ENCODE results near the gene CLEC18C. TPM values are rescaled to one million over a fixed set of nuclear protein-coding genes. Genes with fewer than 3 reads are reported as not detected.

The CLEC18C gene
- polyA plus RNA-seq, 3 donors: 0.65 TPM; not detected in 2

DNA sequence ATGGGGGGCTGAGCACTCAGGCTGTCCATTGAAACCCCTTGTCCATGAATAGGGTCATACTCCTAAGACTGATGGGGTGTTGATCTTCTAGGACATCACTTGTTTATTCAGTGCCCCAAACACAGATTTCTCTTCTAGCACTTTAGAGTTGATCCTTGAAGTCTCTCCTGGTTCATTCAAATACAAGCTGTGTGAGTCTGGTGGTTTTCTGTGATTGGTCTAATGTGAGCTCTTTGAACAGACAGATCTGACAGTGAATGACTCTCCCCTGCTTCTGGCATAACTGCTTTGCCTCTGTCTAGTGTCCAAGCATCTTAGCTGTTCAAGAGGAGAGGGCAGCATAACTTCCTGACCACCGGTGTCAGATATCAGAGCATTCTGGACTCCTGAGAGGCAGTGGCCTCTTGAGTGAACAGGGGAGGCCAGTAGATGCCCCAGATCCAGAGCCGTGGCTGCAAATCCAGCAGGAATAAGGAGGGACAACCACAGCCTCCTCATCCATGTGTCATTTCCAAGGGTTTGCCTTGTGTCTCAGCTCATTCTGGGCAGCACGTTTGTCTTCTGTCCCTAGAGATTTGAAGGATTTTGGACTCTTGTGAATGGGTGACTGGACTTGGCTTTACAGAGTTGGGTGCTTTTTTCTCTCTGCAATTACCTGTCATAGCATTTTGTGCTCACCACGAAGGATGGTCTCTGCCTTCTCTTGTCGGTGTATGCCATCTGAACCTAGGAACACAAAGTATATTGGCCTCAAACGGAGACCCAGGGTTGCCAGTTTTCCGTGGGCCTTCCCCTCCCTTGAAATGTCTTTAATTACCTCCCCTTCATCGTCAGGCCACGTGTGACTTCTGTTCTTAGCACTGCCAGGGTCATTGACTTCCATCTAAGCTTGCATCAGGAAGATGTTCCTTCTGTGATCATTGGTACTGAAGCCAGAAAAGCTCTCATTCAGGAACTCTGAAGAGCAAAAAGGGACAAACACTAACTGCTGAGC, 13.9 kb upstream of the CLEC18C start:
- peaks cover 82% of the 10 kb centered on the region in 2 donors for H3K36me3 ChIP-seq (replicated peaks in 1 of 2; ENCODE audit: control insufficient read depth in 1 of 2, insufficient read depth in 2 of 2, low read length in 2 of 2)
- WGBS (ENCODE audit: insufficient coverage): 91% methylated on average over 8 of the region's 9 CpGs
- intact Hi-C loops (cut with micrococcal nuclease): loop anchor here in 1 of 2 donors (10.0 kb wide), 1 partner anchor 495 kb away; no protein-coding TSS in a partner anchor

DNA sequence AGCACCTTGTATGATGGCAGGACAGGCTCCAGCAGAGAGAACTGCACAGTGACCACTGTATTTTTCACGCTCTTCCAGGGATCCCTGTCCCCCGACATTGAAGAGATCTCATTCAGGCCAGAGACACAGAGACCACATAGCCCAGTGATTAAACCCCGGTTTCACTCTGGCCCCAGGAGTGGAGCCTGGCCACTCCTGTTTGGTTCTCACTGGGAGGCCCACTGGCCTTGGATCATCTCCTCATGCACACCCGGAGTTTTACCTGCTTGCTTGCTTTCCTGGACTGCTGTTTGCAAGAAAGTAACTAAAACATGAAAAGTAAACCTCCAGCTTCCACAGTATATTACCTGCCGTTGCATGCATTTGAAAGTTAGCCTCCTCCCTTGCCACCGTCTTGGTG, 13.2 kb upstream of the CLEC18C start:
- Mint-ChIP-seq H3K27me3 (ENCODE audit: low read depth in 3 of 3) (peaks cover 2 to 4% (median 3%) of the 10 kb centered on the region in 3 donors), H3K27ac (no peak overlapping the region)

More for the DNA sequence above, 13.9 kb upstream of the CLEC18C start:
- Histone ChIP-seq H3K4me1 (ENCODE audit: control insufficient read depth in 1 of 2, insufficient read depth in 2 of 2, low read length in 2 of 2) (no peaks in the 10 kb centered on the region), H3K4me3 (replicated peaks in 1 of 3; ENCODE audit: low read depth in 2 of 3, low read length in 3 of 3) (no peak overlapping the region), H3K9me3 (replicated peaks in 1 of 2; ENCODE audit: control insufficient read depth in 1 of 2, insufficient read depth in 1 of 2, low read length in 2 of 2) (no peaks in the 10 kb centered on the region), H3K27me3 (ENCODE audit: control insufficient read depth in 2 of 2, insufficient read depth in 2 of 2, low read length in 2 of 2) (no peaks in the 10 kb centered on the region), H2AFZ (ENCODE audit: insufficient read depth, low read depth, low read length, poor library complexity, severe bottlenecking) (no peak overlapping the region), H3K27ac (ENCODE audit: low read depth in 1 of 2, low read length in 2 of 2) (no peak overlapping the region), H3K79me2 (ENCODE audit: insufficient read depth, low read length) (no peaks in the 10 kb centered on the region), H4K20me1 (ENCODE audit: insufficient read depth, low read length) (no peaks in the 10 kb centered on the region), H3K9ac (ENCODE audit: insufficient read depth, low read length, poor library complexity, severe bottlenecking) (no peak overlapping the region), H3K4me2 (replicated peaks; ENCODE audit: extremely low read depth, low read length, poor library complexity, severe bottlenecking) (no peak overlapping the region)
- DNase-seq: no peak
- H3K36me3 Mint-ChIP-seq: peaks cover 7 to 24% of the 10 kb centered on the region in 2 donors
- no peaks in the 10 kb centered on the region for H3K4me1 Mint-ChIP-seq
- H3K9me3 Mint-ChIP-seq: peaks cover 0 to 2% (median 0%) of the 10 kb centered on the region in 7 donors
- TF ChIP-seq, protein P1, sequence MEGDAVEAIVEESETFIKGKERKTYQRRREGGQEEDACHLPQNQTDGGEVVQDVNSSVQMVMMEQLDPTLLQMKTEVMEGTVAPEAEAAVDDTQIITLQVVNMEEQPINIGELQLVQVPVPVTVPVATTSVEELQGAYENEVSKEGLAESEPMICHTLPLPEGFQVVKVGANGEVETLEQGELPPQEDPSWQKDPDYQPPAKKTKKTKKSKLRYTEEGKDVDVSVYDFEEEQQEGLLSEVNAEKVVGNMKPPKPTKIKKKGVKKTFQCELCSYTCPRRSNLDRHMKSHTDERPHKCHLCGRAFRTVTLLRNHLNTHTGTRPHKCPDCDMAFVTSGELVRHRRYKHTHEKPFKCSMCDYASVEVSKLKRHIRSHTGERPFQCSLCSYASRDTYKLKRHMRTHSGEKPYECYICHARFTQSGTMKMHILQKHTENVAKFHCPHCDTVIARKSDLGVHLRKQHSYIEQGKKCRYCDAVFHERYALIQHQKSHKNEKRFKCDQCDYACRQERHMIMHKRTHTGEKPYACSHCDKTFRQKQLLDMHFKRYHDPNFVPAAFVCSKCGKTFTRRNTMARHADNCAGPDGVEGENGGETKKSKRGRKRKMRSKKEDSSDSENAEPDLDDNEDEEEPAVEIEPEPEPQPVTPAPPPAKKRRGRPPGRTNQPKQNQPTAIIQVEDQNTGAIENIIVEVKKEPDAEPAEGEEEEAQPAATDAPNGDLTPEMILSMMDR (IDR thresholded peaks at IDR 0.05): no peak
- no peak overlapping the region for H3K4me3 Mint-ChIP-seq
- H3K27me3 Mint-ChIP-seq (ENCODE audit: low read depth in 3 of 3): peaks cover 0 to 4% (median 0%) of the 10 kb centered on the region in 3 donors
- no peak overlapping the region for H3K27ac Mint-ChIP-seq

More for the DNA sequence above, 13.2 kb upstream of the CLEC18C start:
- Histone ChIP-seq H3K79me2 (ENCODE audit: insufficient read depth, low read length) (no peaks in the 10 kb centered on the region), H3K4me1 (ENCODE audit: control insufficient read depth in 1 of 2, insufficient read depth in 2 of 2, low read length in 2 of 2) (no peaks in the 10 kb centered on the region), H3K4me2 (replicated peaks; ENCODE audit: extremely low read depth, low read length, poor library complexity, severe bottlenecking) (no peak overlapping the region), H2AFZ (ENCODE audit: insufficient read depth, low read depth, low read length, poor library complexity, severe bottlenecking) (no peak overlapping the region), H3K9me3 (replicated peaks in 1 of 2; ENCODE audit: control insufficient read depth in 1 of 2, insufficient read depth in 1 of 2, low read length in 2 of 2) (no peaks in the 10 kb centered on the region), H3K9ac (ENCODE audit: insufficient read depth, low read length, poor library complexity, severe bottlenecking) (no peak overlapping the region), H3K36me3 (replicated peaks in 1 of 2; ENCODE audit: control insufficient read depth in 1 of 2, insufficient read depth in 2 of 2, low read length in 2 of 2) (peaks cover 75% of the 10 kb centered on the region in 2 donors), H3K27ac (ENCODE audit: low read depth in 1 of 2, low read length in 2 of 2) (no peak overlapping the region), H4K20me1 (ENCODE audit: insufficient read depth, low read length) (no peaks in the 10 kb centered on the region), H3K27me3 (ENCODE audit: control insufficient read depth in 2 of 2, insufficient read depth in 2 of 2, low read length in 2 of 2) (no peaks in the 10 kb centered on the region), H3K4me3 (replicated peaks in 1 of 3; ENCODE audit: low read depth in 2 of 3, low read length in 3 of 3) (no peak overlapping the region)
- Mint-ChIP-seq H3K36me3 (peaks cover under 1 to 21% of the 10 kb centered on the region in 2 donors), H3K4me3 (no peak overlapping the region), H3K9me3 (peaks cover 0 to 2% (median 0%) of the 10 kb centered on the region in 7 donors), H3K4me1 (peaks cover 4% of the 10 kb centered on the region)
- DNase-seq: no peak
- intact Hi-C loops (cut with micrococcal nuclease): loop anchor here in 1 of 2 donors (10.0 kb wide), 1 partner anchor 494 kb away; no protein-coding TSS in a partner anchor
- TF ChIP-seq, protein P1 (IDR thresholded peaks at IDR 0.05): no peak
- 89% methylated on average over 5 of the region's 6 CpGs for WGBS (ENCODE audit: insufficient coverage)
